GM18873 (cell line): ENCODE measurements around the gene PCNA.
A peak's percentile ranks its signal among the peaks of the same experiment; 100 is the strongest.
"Not testable (repeated sequence)": the region's sequence is repeated elsewhere in the genome, so short reads cannot be mapped to it uniquely, and the experiment has no call there.

Experiments
- ATAC-seq: cut with Tn5 transposase; IDR thresholded peaks from one replicate; pipeline ENCODE4 v1.9.1; 2021; ENCODE audit warnings: mild to moderate bottlenecking, moderate library complexity, moderate number of reproducible peaks; ENCODE audit not compliant: unreplicated experiment, low FRiP score

Gene PCNA

GRCh38 chr20:5104479-5104878 is 15.3 kb downstream of the PCNA start:
- no peak for ATAC-seq

DNA sequence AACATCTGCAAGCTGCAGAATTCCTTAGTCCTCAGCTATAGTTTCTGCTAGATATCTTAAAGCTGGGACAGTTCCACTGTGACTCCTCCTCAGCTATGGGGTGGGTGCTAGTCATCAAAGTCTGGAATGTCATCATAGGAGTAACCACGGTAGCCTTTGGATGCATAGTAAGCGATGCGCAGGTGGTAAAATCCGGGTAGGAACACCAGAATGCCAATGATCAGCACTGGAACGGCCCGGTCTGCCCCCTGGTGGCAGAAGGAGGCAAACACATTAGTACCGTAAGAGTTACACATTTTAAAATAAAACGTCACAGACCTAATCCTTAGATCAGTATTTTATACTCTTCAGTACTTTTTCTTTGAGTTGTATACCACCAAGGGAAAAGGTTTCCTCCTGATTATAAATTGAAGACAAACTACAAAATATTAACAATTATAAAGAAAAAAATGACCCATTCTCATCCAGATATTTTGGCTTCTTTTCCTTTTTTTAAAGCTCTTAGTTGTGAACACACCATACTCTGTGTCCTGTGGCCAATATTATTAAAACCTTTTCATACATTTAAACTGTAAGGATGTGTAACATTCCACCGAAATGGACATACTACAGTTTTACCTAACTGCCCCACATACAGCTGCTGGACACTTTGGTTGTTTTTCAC is 18.9 kb downstream of the PCNA start:
- ATAC-seq = no peak

DNA sequence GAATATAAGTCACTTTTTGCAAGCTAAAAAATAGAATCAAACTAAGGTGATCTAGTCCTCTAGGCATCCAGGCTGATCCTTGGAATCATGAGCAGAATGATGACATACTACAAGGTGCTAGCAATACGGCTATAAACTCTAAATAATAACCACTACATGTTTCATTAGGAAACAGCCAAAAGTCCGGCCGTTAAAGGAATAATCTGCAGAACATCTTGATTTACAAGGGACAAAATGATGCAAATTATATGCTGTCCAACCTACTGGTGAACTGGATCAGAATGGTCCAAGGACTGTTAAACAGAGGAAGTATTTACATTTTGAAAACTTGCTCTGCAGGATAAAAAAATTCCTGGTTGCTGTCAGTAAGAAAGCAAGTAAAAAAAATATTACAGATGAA is 19.8 kb downstream of the PCNA start:
- ATAC-seq = not testable (repeated sequence)

DNA sequence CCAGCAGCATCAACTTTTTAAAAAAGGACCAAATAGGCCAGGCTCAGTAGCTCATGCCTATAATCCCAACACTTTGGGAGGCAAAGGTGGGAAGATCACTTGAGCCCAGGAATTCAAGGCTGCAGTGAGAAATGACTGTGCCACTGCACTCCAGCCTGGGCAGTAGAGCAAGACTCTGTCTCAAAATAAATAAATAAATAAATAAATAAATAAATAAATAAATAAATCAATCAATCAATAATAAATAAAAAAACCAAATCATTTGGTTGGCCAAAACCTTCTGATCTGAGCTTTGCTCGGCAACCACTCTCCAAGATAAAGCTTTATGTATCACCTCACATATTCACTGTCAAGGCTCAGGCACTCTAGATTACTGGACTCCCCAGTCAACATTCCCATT is 20.7 kb downstream of the PCNA start:
- not testable (repeated sequence) for ATAC-seq

GRCh38 chr20:5096463-5096862 is 23.3 kb downstream of the PCNA start:
- no peak for ATAC-seq

DNA sequence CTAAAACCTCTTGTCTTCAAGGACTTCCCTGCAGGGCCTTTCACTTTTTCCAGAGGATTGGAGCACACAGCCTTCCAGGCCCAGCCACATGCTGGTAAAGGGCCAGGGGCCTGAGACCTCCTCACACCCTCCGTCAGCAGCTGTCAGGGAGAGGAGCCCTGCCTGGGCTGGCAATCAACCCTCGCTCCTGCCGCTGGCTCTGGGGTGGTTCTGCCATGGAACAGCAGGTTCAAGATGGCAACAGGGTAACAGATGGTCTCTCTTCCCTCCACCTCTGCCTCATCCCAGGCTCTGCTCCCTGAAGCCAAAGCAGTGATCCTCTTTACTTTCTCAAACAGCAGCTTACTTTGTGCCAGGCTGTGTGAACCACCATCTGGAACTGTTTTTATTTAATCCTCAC is 23.8 kb downstream of the PCNA start:
- ATAC-seq = no peak

- no peak for ATAC-seq
Observed at GRCh38 chr20:5095454-5095853, 24.3 kb downstream of the PCNA start.

- ATAC-seq = no peak
Observed at GRCh38 chr20:5092765-5093339, 26.9 kb downstream of the PCNA start.

DNA sequence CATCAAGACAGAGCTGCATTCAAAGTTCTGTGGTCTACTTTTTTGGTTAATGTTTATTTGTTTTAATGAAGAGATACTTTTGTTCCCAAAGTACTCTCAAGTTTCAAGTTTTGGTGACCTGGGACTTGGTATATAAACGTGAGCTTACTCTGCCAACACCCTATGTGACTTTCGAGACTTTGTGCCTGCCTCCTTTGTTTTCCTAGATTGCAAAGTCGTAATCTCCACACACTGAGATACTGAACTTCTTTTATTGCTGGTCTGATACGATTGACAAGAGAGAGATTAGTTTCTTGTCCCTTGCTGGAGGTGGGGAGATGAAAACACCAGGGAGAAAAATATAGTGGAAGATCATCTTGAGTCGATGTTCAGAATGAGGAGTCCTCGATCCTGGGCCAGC is 27.9 kb downstream of the PCNA start:
- ATAC-seq = no peak

DNA sequence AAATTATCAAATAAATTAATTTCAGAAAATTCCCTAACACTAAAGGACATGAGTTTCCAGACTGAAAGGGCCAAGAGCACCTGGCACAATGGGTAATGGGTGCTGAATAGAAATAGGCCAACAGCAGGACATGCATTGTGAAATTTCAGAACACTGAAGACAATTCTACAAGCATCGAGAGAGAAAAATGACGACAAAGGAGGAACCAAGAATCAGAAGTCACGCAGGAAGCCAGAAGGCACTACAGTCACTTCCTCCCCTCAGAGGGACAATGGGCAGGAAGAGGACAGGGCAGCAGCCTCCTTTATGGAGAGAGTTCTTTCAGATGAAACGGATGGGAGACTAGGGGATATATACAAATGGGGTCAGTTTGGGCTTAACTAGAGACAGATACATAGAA is 29.6 kb downstream of the PCNA start:
- ATAC-seq = no peak

DNA sequence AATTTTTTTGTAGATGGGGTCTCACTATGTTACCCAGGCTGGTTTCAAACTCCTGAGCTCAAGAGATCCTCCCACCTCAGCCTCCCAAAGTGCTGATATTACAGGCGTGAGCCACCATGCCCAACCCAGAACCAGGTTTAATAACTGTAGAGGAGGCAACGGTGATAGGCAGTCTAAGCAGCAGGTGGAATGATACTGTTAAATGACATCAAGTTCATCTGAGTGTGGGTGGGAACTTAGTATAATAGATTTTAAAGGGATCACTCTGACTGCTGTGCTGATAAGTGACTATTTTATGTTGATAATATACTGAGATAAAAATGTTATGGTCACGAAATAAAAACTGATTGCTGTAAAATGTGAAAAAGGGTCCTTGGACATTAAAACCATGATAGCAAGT is 31.1 kb downstream of the PCNA start:
- ATAC-seq = no peak

GRCh38 chr20:5085380-5085779 is 34.4 kb downstream of the PCNA start:
- ATAC-seq = no peak

- no peak for ATAC-seq
Observed at GRCh38 chr20:5080384-5080877, 39.3 kb downstream of the PCNA start.

- ATAC-seq = peak; percentile 97
Observed at GRCh38 chr20:5078399-5078958, 41.3 kb downstream of the PCNA start.

DNA sequence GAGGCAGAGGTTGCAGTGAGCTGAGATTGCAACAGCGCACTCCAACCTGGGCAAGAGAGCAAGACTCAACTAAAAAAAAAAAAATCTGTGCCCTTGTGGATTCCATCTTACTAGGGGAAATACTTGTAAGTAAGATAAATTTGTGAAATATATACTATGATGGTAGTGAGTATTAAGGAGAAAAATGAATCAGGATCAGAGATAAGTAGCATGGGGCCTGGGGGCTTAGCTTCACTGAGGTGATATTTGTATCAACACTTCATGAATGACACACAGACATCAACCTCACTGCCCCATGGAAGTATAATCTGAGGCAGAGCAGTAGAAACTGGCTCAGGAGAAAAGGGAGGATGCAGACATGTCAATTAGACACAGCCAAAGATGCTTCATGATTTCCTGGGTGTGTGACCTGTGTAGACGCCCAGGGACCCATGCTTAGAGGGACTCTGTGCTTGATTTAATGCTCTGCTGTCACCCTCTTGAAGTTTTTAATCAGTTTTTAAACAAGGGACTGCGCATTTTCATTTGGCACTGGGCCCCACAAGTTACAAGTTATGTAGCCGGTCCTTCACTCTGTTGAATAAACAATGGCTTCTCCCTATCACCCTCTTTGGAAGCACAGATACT is 41.9 kb downstream of the PCNA start:
- no peak for ATAC-seq

- ATAC-seq = not testable (repeated sequence)
Observed at GRCh38 chr20:5076913-5077312, 42.8 kb downstream of the PCNA start.

DNA sequence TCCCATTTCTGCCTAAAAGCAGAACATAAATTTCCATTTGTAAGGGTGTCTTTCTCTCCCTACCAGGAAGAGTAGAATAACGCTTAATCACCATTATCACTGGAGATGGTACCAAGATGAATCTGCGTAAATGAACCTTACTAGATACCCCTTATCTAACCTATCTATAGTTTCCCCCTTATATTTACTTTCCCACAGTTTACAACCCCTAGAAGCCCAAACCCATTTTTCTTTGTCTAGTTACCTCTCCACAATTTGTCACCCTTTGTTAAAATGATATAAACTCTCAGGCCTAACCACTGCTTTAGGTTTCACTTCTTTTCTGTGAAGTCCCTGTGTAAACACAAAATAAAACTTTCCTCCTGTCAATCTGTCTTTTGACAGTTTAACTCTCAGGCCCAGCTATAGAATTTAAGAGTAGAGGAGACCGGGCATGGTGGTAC is 45.5 kb downstream of the PCNA start:
- no peak for ATAC-seq

- no peak for ATAC-seq
Observed at GRCh38 chr20:5073660-5074231, 46.0 kb downstream of the PCNA start.

- ATAC-seq = no peak
Observed at GRCh38 chr20:5072756-5073659, 46.8 kb downstream of the PCNA start.

DNA sequence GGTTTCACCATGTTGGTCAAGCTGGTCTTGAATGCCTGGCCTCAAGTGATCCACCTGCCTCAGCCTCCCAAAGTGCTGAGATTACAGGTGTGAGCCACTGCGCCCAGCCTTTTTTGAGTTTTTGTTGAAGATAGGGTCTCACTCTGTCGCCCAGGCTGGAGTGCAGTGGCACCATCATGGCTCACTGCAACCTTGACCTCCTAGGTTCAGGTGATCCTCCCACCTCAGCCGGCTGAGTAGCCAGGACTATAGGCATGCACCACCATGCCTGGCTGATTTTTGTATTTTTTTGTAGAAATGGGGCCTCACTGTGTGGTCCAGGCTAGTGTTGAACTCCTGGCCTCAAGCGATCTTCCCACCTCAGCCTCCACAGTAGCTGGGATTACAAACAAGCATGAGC is 47.8 kb downstream of the PCNA start:
- not testable (repeated sequence) for ATAC-seq
